Measurements from ENCODE around the gene PIP5K1C. TPM values are rescaled to one million over a fixed set of nuclear protein-coding genes. Genes with fewer than 3 reads are reported as not detected.

The PIP5K1C gene
- total RNA-seq, 1 experiment from 2014 or later: 26.9 TPM

GRCh38 chr19:3748965-3749364, 48.7 kb upstream of the PIP5K1C start:
- Histone ChIP-seq H4K20me1 (ENCODE audit: insufficient read depth) (no peaks in the 10 kb centered on the region), H3K9me3 (ENCODE audit: control insufficient read depth in 1 of 2, insufficient read depth in 1 of 2, low read depth in 1 of 2, low read length in 2 of 2) (no peaks in the 10 kb centered on the region), H3K9me2 (ENCODE audit: insufficient read depth) (no peaks in the 10 kb centered on the region), H3K4me1 (ENCODE audit: control insufficient read depth in 1 of 2, insufficient read depth in 2 of 2, low read length in 2 of 2) (no peaks in the 10 kb centered on the region), H3K79me2 (ENCODE audit: insufficient read depth, low read length) (no peaks in the 10 kb centered on the region), H2AFZ (ENCODE audit: low read depth, low read length, poor library complexity, severe bottlenecking) (no peak overlapping the region), H3K4me2 (ENCODE audit: low read length) (no peak overlapping the region), H3K27ac (ENCODE audit: low read depth, low read length) (no peak overlapping the region), H3K4me3 (replicated peaks in 1 of 2; ENCODE audit: low read depth in 1 of 2, low read length in 2 of 2) (no peak overlapping the region), H3K27me3 (ENCODE audit: insufficient read depth, low read length) (no peaks in the 10 kb centered on the region), H3K9ac (ENCODE audit: low read length) (no peak overlapping the region), H3K36me3 (ENCODE audit: control insufficient read depth in 1 of 2, insufficient read depth in 2 of 2, low read length in 2 of 2) (peaks cover 0 to 3% of the 10 kb centered on the region in 2 experiments; a peak in 2 of 4 replicates)
- RAD21 ChIA-PET (ENCODE audit: low non-redundant PET in 1 of 2, low total read pairs in 2 of 2, uncharacterized antibody in 2 of 2, unreplicated experiment in 2 of 2): interaction anchor here in 1 of 2 experiments (0.6 kb wide), 1 partner anchor 81 kb away, joined by 4 read pairs; no protein-coding TSS in a partner anchor
- POLR2A ChIA-PET: interaction anchor here (1.1 kb wide), 1 partner anchor 14 kb away, joined by 4 read pairs; the partner anchor contains the start of gene MRPL54
- ATAC-seq (no peak), DNase-seq (ENCODE audit: low read depth, low spot score) (no peak)
- no peak for TF ChIP-seq RAD21 (IDR thresholded peaks at IDR 0.05; ENCODE audit: low read depth)
- TF ChIP-seq CEBPB (IDR thresholded peaks at IDR 0.05; ENCODE audit: low read depth): no peak
- TF ChIP-seq REST (IDR thresholded peaks at IDR 0.05; ENCODE audit: low read depth): no peak
- TF ChIP-seq SP1 (IDR thresholded peaks at IDR 0.05; ENCODE audit: low read depth): no peak
- no peak for TF ChIP-seq POLR2AphosphoS5 (IDR thresholded peaks at IDR 0.05; ENCODE audit: low read depth, low read length)
- TF ChIP-seq MAX (IDR thresholded peaks at IDR 0.05): no peak
- TF ChIP-seq SIN3A (IDR thresholded peaks at IDR 0.05; ENCODE audit: low read depth): no peak
- no peak for TF ChIP-seq JUND (IDR thresholded peaks at IDR 0.05)
- no peak for TF ChIP-seq FOSL1 (IDR thresholded peaks at IDR 0.05; ENCODE audit: low read depth)
- no peak for TF ChIP-seq ZFX (IDR thresholded peaks at IDR 0.05)
- no peak for TF ChIP-seq EZH2 (IDR thresholded peaks at IDR 0.05)
- CTCF ChIA-PET: no interaction called here
- intact Hi-C loops (cut with micrococcal nuclease): no loop called here
- no TSS peak for BruUV-seq (replicated peaks)
